VCaP (cell line): ENCODE measurements around the gene DAPK3.

Source experiments
- H3K27ac ChIP-seq: fragments of 450-650 bp; 2 replicates; pipeline ENCODE4 v1.5.1; 2017
- TF ChIP-seq, protein P1 (sequence below): fragments of 450-650 bp; conservative IDR thresholded peaks from 2 replicates; pipeline ENCODE4 v1.5.1; 2017; ENCODE audit warnings: mild to moderate bottlenecking, moderate library complexity

The DAPK3 gene

DNA sequence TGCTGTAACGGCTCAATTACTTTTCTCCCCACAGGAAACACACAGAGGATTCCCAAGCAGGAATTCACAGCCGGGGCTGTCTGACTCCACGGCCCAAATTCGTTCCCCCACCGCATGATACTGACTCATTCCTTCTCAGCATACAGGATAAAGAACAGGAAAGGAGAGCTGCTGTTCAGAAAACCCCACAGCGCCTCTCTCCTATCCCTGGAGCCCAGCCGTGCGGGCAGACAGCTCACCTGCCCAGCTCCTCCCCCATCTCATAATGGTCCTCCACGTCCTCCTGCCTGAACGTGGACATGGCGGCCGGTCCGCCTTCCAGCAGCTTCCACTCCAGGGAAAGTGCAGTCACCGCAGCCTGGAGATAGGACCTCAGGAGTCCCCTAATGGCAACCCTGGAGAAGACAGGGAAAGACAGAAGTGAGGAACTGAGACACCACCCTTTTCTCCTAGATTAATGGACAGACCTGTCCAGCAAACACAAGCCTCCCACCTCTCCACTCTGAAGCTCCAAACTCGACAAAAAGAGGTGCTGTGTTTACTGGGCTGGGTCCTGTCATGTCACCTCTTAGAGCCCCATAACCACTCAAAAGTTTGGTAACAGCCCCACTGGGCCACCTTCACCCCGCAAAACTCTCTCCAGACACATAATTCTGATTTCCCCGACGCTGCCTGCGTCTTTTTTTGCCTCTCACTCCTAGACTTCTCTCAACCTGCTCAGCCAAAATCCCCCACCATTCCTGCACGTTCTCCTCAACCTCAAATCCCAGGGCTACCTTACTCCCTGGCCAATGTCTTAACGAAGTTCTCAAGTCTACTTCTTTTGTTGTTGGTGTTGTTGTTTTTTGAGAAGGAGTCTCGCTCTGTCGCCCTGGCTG lies 1.2 kb downstream of the DAPK3 start:
- peak overlapping the region; percentile 65 for H3K27ac ChIP-seq
- TF ChIP-seq, protein P1, sequence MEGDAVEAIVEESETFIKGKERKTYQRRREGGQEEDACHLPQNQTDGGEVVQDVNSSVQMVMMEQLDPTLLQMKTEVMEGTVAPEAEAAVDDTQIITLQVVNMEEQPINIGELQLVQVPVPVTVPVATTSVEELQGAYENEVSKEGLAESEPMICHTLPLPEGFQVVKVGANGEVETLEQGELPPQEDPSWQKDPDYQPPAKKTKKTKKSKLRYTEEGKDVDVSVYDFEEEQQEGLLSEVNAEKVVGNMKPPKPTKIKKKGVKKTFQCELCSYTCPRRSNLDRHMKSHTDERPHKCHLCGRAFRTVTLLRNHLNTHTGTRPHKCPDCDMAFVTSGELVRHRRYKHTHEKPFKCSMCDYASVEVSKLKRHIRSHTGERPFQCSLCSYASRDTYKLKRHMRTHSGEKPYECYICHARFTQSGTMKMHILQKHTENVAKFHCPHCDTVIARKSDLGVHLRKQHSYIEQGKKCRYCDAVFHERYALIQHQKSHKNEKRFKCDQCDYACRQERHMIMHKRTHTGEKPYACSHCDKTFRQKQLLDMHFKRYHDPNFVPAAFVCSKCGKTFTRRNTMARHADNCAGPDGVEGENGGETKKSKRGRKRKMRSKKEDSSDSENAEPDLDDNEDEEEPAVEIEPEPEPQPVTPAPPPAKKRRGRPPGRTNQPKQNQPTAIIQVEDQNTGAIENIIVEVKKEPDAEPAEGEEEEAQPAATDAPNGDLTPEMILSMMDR = peak; percentile 17; the same call in 1 of the 2 replicates

DNA sequence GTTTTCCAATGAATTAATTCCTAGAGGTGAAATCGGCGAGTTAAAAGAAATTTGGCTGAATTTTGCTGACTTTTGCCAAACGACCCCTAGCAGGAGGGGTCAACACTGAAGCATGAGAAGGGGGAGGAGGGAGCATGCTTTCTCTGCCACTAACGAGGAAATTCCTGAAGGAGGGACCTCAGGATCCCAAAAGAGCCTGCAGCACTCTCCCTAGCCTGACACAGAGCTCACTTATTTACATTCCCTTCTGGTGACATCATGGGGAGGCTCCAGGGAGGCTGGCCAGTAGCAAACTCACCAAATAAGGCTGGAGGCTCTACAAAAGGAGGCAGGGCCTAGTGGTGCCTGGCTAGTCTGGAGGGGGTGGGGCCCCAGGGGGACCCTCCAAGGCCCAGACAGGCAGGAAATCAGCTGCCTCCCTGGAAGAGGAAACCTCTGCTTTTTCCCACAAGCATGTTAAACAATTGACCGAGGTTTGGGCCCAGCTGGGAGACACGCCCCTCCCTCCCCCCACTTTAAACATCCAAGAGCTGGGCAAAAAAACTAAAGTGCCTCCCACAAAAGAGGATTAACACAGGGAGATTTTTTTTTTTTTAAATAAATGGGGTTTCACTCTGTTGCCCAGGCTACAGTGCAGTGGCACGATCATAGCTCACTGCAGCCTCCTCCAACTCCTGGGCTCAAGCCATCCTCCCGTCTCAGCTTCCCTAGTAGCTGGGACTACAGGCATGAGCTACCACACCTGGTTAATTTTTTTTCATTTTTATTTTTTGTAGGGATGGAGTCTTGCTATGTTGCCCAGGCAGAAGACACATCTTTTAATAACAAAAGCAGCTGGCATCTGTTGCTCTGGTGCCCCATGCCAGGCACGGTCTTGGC lies 2.1 kb downstream of the DAPK3 start:
- TF ChIP-seq, protein P1 = no peak
- peak overlapping the region; percentile 65 for H3K27ac ChIP-seq

DNA sequence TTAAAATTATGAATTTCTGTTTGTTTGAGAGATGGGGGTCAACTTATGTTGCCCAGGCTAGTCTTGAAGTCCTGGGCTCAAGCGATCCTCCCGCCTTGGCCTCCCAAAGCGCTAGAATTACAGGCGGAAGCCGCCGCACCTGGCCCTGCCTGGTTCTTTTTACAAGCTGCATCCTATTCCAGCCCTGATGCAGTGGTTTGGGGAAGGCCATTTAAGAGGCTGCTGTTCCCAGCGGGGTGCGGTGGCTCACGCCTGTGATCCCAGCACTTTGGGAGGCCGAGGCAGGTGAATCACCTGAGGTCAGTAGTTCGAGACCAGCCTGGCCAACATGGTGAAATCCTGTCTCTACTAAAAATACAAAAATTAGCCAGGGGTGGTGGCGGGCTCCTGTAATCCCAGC lies 2.9 kb downstream of the DAPK3 start:
- peak overlapping the region; percentile 65; the same call in 1 of the 2 replicates for H3K27ac ChIP-seq

DNA sequence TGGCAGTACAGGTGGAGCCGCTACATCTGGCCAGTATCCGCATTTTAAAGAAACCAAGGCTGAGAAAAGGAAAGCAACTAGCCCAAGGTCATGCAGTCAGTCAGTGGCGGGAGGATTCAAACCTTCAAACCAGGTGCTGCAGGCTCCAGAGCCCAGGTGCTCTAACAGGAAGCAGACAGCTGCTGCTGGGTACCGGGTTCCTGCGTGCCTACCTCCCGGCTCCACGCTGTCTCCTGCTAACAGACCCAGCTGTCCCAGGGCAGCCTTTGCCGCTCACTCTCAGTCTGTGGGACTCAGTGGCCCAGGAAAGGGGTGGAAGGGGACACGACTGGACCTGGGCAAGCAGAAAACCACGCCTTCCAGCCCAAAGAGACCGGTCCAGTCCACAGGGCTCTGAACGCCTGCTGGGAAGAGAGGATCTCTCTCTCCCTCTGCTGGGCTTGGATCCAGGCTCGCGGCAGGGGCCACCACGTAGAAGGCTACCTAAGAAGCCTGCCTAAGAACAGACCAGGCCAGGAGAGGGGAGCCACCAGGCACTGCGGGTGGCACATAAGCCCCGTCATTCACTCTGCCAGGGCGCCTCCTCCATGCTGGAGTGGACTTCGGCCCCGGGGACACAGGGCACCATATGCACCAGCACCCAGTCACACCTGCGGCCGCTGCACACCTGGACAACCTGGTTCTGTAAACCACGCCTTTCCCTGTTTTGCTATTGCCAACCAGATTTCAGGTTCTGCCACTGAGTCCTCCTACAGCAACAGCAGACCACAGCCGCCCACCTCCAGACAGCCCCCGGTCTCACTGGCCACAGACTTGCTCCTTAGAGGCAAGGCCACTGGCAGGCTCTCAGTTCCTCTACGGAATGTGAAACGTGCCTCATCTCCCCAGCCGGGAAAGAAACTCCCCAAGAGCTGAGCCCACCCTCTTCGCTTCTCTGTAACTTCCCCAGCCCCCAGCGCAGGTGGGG lies 4.6 kb downstream of the DAPK3 start:
- H3K27ac ChIP-seq = no peak overlapping the region
- TF ChIP-seq, protein P1 = no peak

DNA sequence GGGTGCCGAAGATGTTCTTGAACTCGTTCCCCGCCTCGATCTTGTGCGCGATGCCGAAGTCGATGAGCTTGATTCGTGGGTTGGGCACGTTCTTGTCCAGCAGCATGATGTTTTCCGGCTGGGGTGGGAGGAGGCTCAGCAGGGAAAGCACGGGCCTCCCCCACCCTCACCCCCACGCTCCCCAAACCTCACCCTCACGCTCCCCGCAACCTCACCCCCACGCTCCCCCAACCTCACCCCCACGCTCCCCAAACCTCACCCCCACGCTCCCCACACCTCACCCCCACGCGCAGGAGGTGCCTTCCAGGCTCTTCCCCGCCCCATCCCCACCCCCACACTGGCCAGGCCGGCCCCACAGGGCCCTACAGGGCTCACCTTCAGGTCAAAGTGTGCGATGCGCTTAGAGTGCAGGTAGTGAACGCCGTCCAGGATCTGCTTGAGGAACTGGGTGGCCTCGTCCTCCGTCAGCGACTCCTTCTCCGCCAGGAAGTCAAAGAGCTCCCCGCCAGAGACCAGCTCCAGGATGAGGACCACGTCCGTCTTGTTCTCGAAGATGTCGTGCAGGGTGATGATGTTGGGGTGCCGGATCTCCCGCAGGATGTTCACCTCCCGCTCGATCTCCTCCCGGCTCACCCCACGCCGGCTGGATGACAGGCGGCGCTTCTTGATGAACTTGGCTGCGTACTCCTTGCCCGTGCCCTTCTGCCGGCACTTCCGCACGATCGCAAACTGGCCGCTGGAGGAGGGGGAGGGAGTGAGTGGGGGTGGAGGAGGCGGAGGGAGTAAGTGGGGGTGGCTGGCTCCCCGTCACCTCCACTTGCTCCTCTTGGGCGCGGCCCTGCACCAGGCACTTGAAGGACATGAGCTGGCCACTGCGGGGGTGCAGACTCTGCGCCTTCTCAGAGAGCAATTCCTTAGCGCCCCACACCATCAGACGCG lies 6.4 kb downstream of the DAPK3 start:
- no peak overlapping the region for H3K27ac ChIP-seq
- TF ChIP-seq, protein P1 = no peak

DNA sequence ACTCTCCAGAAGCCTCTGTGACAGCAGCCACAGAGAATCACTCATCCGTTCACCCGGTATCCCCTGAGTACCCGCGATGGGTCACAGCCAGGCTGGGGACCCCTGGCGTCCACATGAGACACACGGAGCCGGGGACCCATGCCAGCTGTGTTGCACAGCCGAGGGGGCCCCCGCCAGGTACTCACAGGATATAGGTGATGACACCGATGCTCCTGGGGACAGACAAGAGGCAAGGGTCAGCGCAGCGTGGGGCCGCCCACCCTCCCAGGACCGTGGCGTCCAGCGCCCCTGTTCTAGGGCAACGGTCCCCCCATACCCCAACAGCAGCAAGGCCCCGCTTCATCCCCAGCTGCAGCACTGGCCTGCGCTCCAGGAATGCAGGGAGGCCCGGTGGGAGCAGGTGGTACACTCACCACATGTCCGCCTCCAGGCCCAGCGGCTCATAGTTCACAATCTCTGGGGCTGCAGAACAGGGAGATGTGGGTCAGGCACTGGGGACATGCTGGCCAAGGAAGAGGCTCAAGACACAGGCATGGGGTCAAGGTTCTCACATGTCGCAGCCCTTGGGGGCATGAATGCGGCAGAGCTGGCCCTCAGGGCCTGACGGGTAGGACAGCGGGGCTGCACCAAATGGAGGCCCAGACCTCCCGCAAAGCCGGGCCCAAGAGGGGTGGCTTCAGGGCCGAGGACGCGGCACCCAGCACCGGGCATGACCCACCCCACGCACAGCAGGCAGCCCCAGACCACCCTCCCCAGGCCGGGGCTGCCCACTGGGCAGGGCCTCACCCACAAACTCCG lies 7.2 kb downstream of the DAPK3 start:
- TF ChIP-seq, protein P1 = no peak
- H3K27ac ChIP-seq = no peak overlapping the region
